GM23338 (cell line): ENCODE results near the gene PYGO2. TPM values are rescaled to one million over a fixed set of nuclear protein-coding genes. Genes with fewer than 3 reads are reported as not detected.
A peak's percentile ranks its signal among the peaks of the same experiment; 100 is the strongest.

ENCODE experiments used
- ATAC-seq: fragments of 200-7000 bp; cut with Tn5 transposase; 3 replicates; pipeline ENCODE4 v1.9.1; 2020
- DNase-seq: peaks from one replicate; pipeline ENCODE4 v3.0.0-alpha.2; 2015; ENCODE audit warnings: low spot score
- H2AFZ ChIP-seq: fragments of 200-600 bp; sonication (generic); 2 replicates; pipeline ENCODE4 v1.8.0; 2016; ENCODE audit warnings: antibody characterized with exemption, mild to moderate bottlenecking, moderate library complexity
- H3F3A ChIP-seq: fragments of 200-600 bp; sonication (generic); replicated peaks from 2 replicates; pipeline ENCODE4 v1.8.0; 2017; ENCODE audit warnings: antibody characterized with exemption, mixed run types, low read depth
- H3K27ac ChIP-seq: fragments of 200-600 bp; sonication (generic); 2 replicates; pipeline ENCODE4 v1.6.1; 2016; ENCODE audit warnings: low read depth
- H3K27me3 ChIP-seq: fragments of 200-600 bp; sonication (generic); 2 replicates; pipeline ENCODE4 v1.8.0; 2016; ENCODE audit warnings: mild to moderate bottlenecking, mixed run types, moderate library complexity; ENCODE audit not compliant: insufficient read depth
- H3K36me3 ChIP-seq: fragments of 200-600 bp; sonication (generic); 2 replicates; pipeline ENCODE4 v1.8.0; 2016; ENCODE audit warnings: mild to moderate bottlenecking; ENCODE audit not compliant: insufficient read depth
- H3K4me1 ChIP-seq: fragments of 200-600 bp; sonication (generic); 2 replicates; pipeline ENCODE4 v1.8.0; 2016; ENCODE audit warnings: mild to moderate bottlenecking, moderate library complexity; ENCODE audit not compliant: insufficient read depth
- H3K4me2 ChIP-seq: fragments of 200-600 bp; sonication (generic); 2 replicates; pipeline ENCODE4 v1.7.1; 2017; ENCODE audit warnings: mixed run types
- H3K4me3 ChIP-seq: fragments of 200-600 bp; sonication (generic); 2 replicates; pipeline ENCODE4 v1.6.1; 2016; ENCODE audit warnings: mixed run types
- H3K79me2 ChIP-seq: fragments of 200-600 bp; sonication (generic); replicated peaks from 2 replicates; pipeline ENCODE4 v1.8.0; 2017; ENCODE audit warnings: mild to moderate bottlenecking; ENCODE audit not compliant: insufficient read depth
- H3K9me2 ChIP-seq: fragments of 200-600 bp; sonication (generic); 2 replicates; pipeline ENCODE4 v1.8.0; 2017; ENCODE audit not compliant: insufficient read depth
- H4K20me1 ChIP-seq: fragments of 200-600 bp; sonication (generic); replicated peaks from 2 replicates; pipeline ENCODE4 v1.8.0; 2017; ENCODE audit warnings: mild to moderate bottlenecking; ENCODE audit not compliant: insufficient read depth
- H3K27ac Mint-ChIP-seq: 2 replicates; pipeline ENCODE4 v1.8.0; 2020; ENCODE audit warnings: inconsistent platforms, mild to moderate bottlenecking, moderate library complexity, mixed read lengths
- H3K27me3 Mint-ChIP-seq: 3 replicates; pipeline ENCODE4 v1.8.0; 2022; ENCODE audit warnings: low read depth, mild to moderate bottlenecking, moderate library complexity, mixed read lengths, inconsistent platforms; ENCODE audit not compliant: insufficient read depth, poor library complexity
- H3K36me3 Mint-ChIP-seq: 3 replicates; pipeline ENCODE4 v1.8.0; 2021; ENCODE audit warnings: low read depth, mild to moderate bottlenecking, inconsistent platforms, moderate library complexity, mixed read lengths
- H3K4me1 Mint-ChIP-seq: 3 replicates; pipeline ENCODE4 v1.8.0; 2020; ENCODE audit warnings: mild to moderate bottlenecking, inconsistent platforms, mixed read lengths
- H3K4me3 Mint-ChIP-seq: 3 replicates; pipeline ENCODE4 v1.8.0; 2021; ENCODE audit warnings: moderate library complexity, mild to moderate bottlenecking, inconsistent platforms, mixed read lengths
- H3K9me3 Mint-ChIP-seq: 3 replicates; pipeline ENCODE4 v1.8.0; 2020; ENCODE audit warnings: moderate library complexity, mild to moderate bottlenecking, inconsistent platforms, mixed read lengths
- CREB1 ChIP-seq: fragments of 250-450 bp; sonication (Bioruptor Pico); IDR thresholded peaks from 2 replicates; pipeline ENCODE4 v1.5.0; 2020; ENCODE audit warnings: low read depth, mild to moderate bottlenecking, moderate library complexity
- CTCF ChIP-seq, 2 experiments: fragments of 200-600 bp in 1 of 2; sonication (generic) in 1 of 2; conservative IDR thresholded peaks; 2 replicates each; pipeline versions ENCODE4 v1.5.1 to v1.6.1; 2016 to 2017; ENCODE audit warnings: antibody characterized with exemption in 2 of 2, low read depth in 2 of 2, mild to moderate bottlenecking in 2 of 2, moderate library complexity in 1 of 2
- ETS1 ChIP-seq: IDR thresholded peaks from 2 replicates; pipeline ENCODE4 v1.6.1; 2016; ENCODE audit warnings: antibody characterized with exemption
- EZH2 ChIP-seq: fragments of 200-600 bp; sonication (generic); IDR thresholded peaks from one replicate; pipeline ENCODE4 v1.8.0; 2017; ENCODE audit warnings: antibody characterized with exemption, mild to moderate bottlenecking, low read depth; ENCODE audit not compliant: unreplicated experiment
- EZH2phosphoT487 ChIP-seq: fragments of 200-600 bp; sonication (generic); IDR thresholded peaks from one replicate; pipeline ENCODE4 v1.8.1; 2018; ENCODE audit warnings: antibody characterized with exemption; ENCODE audit not compliant: unreplicated experiment
- JUNB ChIP-seq: IDR thresholded peaks from one replicate; pipeline ENCODE4 v1.6.1; 2016; ENCODE audit warnings: antibody characterized with exemption; ENCODE audit not compliant: unreplicated experiment
- NANOG ChIP-seq: IDR thresholded peaks from 2 replicates; pipeline ENCODE4 v1.6.1; 2016; ENCODE audit warnings: antibody characterized with exemption, borderline replicate concordance
- POLR2AphosphoS5 ChIP-seq: IDR thresholded peaks from 2 replicates; pipeline ENCODE4 v1.6.1; 2016; ENCODE audit warnings: antibody characterized with exemption, low read depth
- STAT1 ChIP-seq: IDR thresholded peaks from one replicate; pipeline ENCODE4 v1.6.1; 2016; ENCODE audit warnings: antibody characterized with exemption; ENCODE audit not compliant: unreplicated experiment
- ZNF114 ChIP-seq: fragments of 250-450 bp; sonication (Bioruptor Pico); IDR thresholded peaks from 2 replicates; pipeline ENCODE4 v1.5.0; 2020; ENCODE audit warnings: mild to moderate bottlenecking, moderate library complexity
- ZNF331 ChIP-seq: fragments of 250-450 bp; sonication (Bioruptor Pico); IDR thresholded peaks from 2 replicates; pipeline ENCODE4 v1.5.0; 2020; ENCODE audit warnings: low read depth, mild to moderate bottlenecking, moderate library complexity
- ZNF462 ChIP-seq: fragments of 250-450 bp; sonication (Bioruptor Pico); IDR thresholded peaks from 2 replicates; pipeline ENCODE4 v1.5.0; 2020; ENCODE audit warnings: mild to moderate bottlenecking, moderate library complexity
- polyA plus RNA-seq: library from polyadenylated mRNA; unstranded; fragments of >200 nt; fragmentation: Nextera tagmentation; extraction: Ambion mirVana; gene quantifications from 2 replicates; pipeline ENCODE4 v1.2.1, GENCODE V29; 2016
- total RNA-seq: library from RNA; depleted of rRNA; stranded (reverse); fragments of >200 nt; shearing (Covaris generic); gene quantifications from 2 replicates; pipeline ENCODE4 v1.2.3, GENCODE V29; 2014

Gene PYGO2
- total and polyA plus RNA-seq, 2 experiments from 2014 or later = 11.0 to 29.0 TPM

DNA sequence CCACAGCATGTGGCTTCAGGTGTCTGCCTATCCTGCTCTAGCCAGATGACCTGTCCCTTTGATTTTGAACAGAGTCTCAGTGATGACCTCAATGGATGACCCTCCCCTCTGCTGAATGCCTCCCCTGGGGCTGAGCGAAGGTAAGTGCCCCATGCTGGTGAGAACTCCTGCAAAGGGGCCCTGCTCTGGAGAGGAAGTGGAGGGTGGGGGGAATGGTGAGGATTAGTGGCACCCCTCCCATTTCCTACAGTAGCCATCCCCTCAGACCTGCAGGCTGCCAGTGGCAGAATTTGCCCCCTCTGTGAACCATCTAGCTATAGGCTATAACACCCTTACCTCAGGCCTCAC is 21.4 kb downstream of the PYGO2 start:
- H3K27me3 ChIP-seq = no peaks in the 10 kb centered on the region; the same call in 1 of the 2 replicates
- H3K4me1 Mint-ChIP-seq = peaks cover 32% of the 10 kb centered on the region
- H3K27ac Mint-ChIP-seq = no peak overlapping the region
- no peak overlapping the region for H3K4me2 ChIP-seq
- H3K4me3 Mint-ChIP-seq = no peak overlapping the region; the same call in 2 of the 3 replicates
- no peak overlapping the region for H3K4me3 ChIP-seq
- H3K27ac ChIP-seq = no peak overlapping the region
- peaks cover 24% of the 10 kb centered on the region for H3K27me3 Mint-ChIP-seq
- no peak for TF ChIP-seq JUNB
- TF ChIP-seq EZH2phosphoT487 = no peak
- no peak for TF ChIP-seq STAT1
- TF ChIP-seq CTCF (conservative IDR thresholded peaks at IDR 0.05; ENCODE audit: low read depth in 2 of 2) = no peak
- no peak for TF ChIP-seq NANOG
- TF ChIP-seq EZH2 = no peak
- no peak for TF ChIP-seq ZNF114 (CRISPR knock-in tag)
- TF ChIP-seq ZNF331 (CRISPR knock-in tag) = no peak
- TF ChIP-seq CREB1 (CRISPR knock-in tag) = no peak
- TF ChIP-seq POLR2AphosphoS5 = no peak
- H3K36me3 Mint-ChIP-seq = no peaks in the 10 kb centered on the region; the same call in 2 of the 3 replicates
- H3K9me2 ChIP-seq = no peaks in the 10 kb centered on the region; the same call in 1 of the 2 replicates
- H3K9me3 Mint-ChIP-seq = peaks cover 3% of the 10 kb centered on the region; the same call in 1 of the 3 replicates
- no peaks in the 10 kb centered on the region for H4K20me1 ChIP-seq
- peaks cover 19% of the 10 kb centered on the region for H3K4me1 ChIP-seq
- H3F3A ChIP-seq = peaks cover 10% of the 10 kb centered on the region
- H2AFZ ChIP-seq = no peak overlapping the region
- ATAC-seq (no peak), DNase-seq (no peak)
- H3K79me2 ChIP-seq = no peaks in the 10 kb centered on the region; the same call in 1 of the 2 replicates
- no peaks in the 10 kb centered on the region for H3K36me3 ChIP-seq

- Mint-ChIP-seq H3K4me1 (peaks cover 26% of the 10 kb centered on the region), H3K9me3 (peaks cover 3% of the 10 kb centered on the region; the same call in 1 of the 3 replicates), H3K36me3 (peaks cover 4% of the 10 kb centered on the region; the same call in 1 of the 3 replicates), H3K27ac (peak overlapping the region; percentile 24; the same call in 1 of the 2 replicates), H3K4me3 (no peak overlapping the region; the same call in 2 of the 3 replicates), H3K27me3 (peaks cover 27% of the 10 kb centered on the region)
- DNase-seq (no peak), ATAC-seq (no peak)
- Histone ChIP-seq H3K36me3 (no peaks in the 10 kb centered on the region), H2AFZ (no peak overlapping the region), H3K4me1 (peaks cover 19% of the 10 kb centered on the region), H3K27me3 (no peaks in the 10 kb centered on the region; the same call in 1 of the 2 replicates), H3F3A (peaks cover 10% of the 10 kb centered on the region), H3K79me2 (no peaks in the 10 kb centered on the region; the same call in 1 of the 2 replicates), H4K20me1 (no peaks in the 10 kb centered on the region), H3K9me2 (no peaks in the 10 kb centered on the region; the same call in 1 of the 2 replicates), H3K27ac (no peak overlapping the region), H3K4me2 (no peak overlapping the region), H3K4me3 (no peak overlapping the region)
- TF ChIP-seq ZNF331 (CRISPR knock-in tag) (no peak), ZNF462 (no peak), ETS1 (no peak), NANOG (no peak), STAT1 (no peak), JUNB (no peak)
Observed at GRCh38 chr1:154938604-154939399, 22.8 kb downstream of the PYGO2 start.
